ENCODE results near the gene CCDC92B. TPM values are rescaled to one million over a fixed set of nuclear protein-coding genes. Genes with fewer than 3 reads are reported as not detected.
"Not testable (repeated sequence)": the region's sequence is repeated elsewhere in the genome, so short reads cannot be mapped to it uniquely, and the experiment has no call there.

Gene CCDC92B
- total RNA-seq, 1 donor from 2014 or later: 0.10 TPM

GRCh38 chr17:2701996-2702741, 47.3 kb downstream of the CCDC92B start:
- no peak for DNase-seq

GRCh38 chr17:2701161-2701995, 48.1 kb downstream of the CCDC92B start:
- no peak for DNase-seq

GRCh38 chr17:2700491-2701141, 48.8 kb downstream of the CCDC92B start:
- no peak for DNase-seq

- DNase-seq: no peak
Observed at GRCh38 chr17:2700030-2700490, 49.4 kb downstream of the CCDC92B start.

- not testable (repeated sequence) for DNase-seq
Observed at GRCh38 chr17:2699216-2699805, 50.1 kb downstream of the CCDC92B start.

GRCh38 chr17:2697611-2698162, 51.8 kb downstream of the CCDC92B start:
- no peak for DNase-seq

GRCh38 chr17:2695961-2696760, 53.3 kb downstream of the CCDC92B start:
- no peak for DNase-seq

- no peak for DNase-seq
Observed at GRCh38 chr17:2695243-2695960, 54.0 kb downstream of the CCDC92B start.

GRCh38 chr17:2694381-2695242, 54.8 kb downstream of the CCDC92B start:
- no peak for DNase-seq

GRCh38 chr17:2693561-2694380, 55.7 kb downstream of the CCDC92B start:
- no peak for DNase-seq

- no peak for DNase-seq
Observed at GRCh38 chr17:2692781-2693135, 56.7 kb downstream of the CCDC92B start.

- no peak for DNase-seq
Observed at GRCh38 chr17:2691965-2692780, 57.3 kb downstream of the CCDC92B start.

- no peak for DNase-seq
Observed at GRCh38 chr17:2691069-2691871, 58.2 kb downstream of the CCDC92B start.

- DNase-seq: no peak
Observed at GRCh38 chr17:2690165-2691068, 59.0 kb downstream of the CCDC92B start.

GRCh38 chr17:2689411-2690164, 59.9 kb downstream of the CCDC92B start:
- DNase-seq: no peak

Measured in skin of body (tissue), 2 donors.